Fibroblast of upper back skin (primary cell): ENCODE data around the gene TMEM208.
A peak's percentile ranks its signal among the peaks of the same experiment; 100 is the strongest.

ENCODE experiments used
- DNase-seq: peaks from one replicate; pipeline ENCODE4 v3.0.0-alpha.2; 2013

Gene TMEM208

GRCh38 chr16:67210069-67210937 is 16.6 kb upstream of the TMEM208 start:
- no peak for DNase-seq

GRCh38 chr16:67211674-67212073 is 15.3 kb upstream of the TMEM208 start:
- no peak for DNase-seq

GRCh38 chr16:67212766-67213165 is 14.2 kb upstream of the TMEM208 start:
- no peak for DNase-seq

- no peak for DNase-seq
Measured at GRCh38 chr16:67213197-67214019, 13.5 kb upstream of the TMEM208 start.

GRCh38 chr16:67215706-67216105 is 11.2 kb upstream of the TMEM208 start:
- no peak for DNase-seq

- no peak for DNase-seq
Measured at GRCh38 chr16:67216612-67217490, 10.1 kb upstream of the TMEM208 start.

GRCh38 chr16:67223992-67224391 is 2.9 kb upstream of the TMEM208 start:
- no peak for DNase-seq

- no peak for DNase-seq
Measured at GRCh38 chr16:67226295-67226803, 581 bp upstream of the TMEM208 start.

- DNase-seq, result no peak
Measured at GRCh38 chr16:67227567-67227921, 614 bp downstream of the TMEM208 start.

GRCh38 chr16:67228034-67228785 is 1.3 kb downstream of the TMEM208 start:
- DNase-seq, result no peak

GRCh38 chr16:67228905-67229304 is 2.0 kb downstream of the TMEM208 start:
- no peak for DNase-seq

- no peak for DNase-seq
Measured at GRCh38 chr16:67229906-67230808, 3.2 kb downstream of the TMEM208 start.

- no peak for DNase-seq
Measured at GRCh38 chr16:67230809-67231660, 4.1 kb downstream of the TMEM208 start.

- no peak for DNase-seq
Measured at GRCh38 chr16:67233596-67233995, 6.7 kb downstream of the TMEM208 start.

GRCh38 chr16:67234180-67234597 is 7.3 kb downstream of the TMEM208 start:
- DNase-seq, result no peak

GRCh38 chr16:67235816-67236562 is 9.1 kb downstream of the TMEM208 start:
- DNase-seq, result no peak

- DNase-seq, result peak; percentile 39
Measured at GRCh38 chr16:67236563-67237395, 9.8 kb downstream of the TMEM208 start.
